DMS153 (cell line): ENCODE measurements around the gene TMEM238L.

Experiments used
- DNase-seq: peaks from one replicate; lab custom pipeline; 2025; lab: John Stamatoyannopoulos, UW

TMEM238L gene

DNA sequence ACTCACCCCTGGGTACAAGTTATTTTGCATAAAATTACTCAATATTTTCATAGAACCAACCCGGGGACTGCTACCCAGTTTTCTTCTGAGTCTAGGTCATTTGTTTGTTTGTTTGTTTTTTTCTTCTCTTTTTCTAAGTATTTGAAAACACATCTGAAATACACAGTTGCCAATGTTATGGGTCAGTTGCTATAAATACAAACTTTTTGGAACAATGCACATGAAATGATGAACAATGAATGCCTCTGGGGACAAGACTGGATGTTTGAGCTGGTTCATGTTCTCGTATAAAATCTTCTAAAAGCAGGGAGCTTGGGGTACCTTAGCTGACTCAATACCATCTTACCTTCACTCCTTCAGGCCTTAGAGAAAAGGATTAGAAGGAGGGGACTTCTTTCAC lies 30.5 kb downstream of the TMEM238L start:
- DNase-seq, result no peak

DNA sequence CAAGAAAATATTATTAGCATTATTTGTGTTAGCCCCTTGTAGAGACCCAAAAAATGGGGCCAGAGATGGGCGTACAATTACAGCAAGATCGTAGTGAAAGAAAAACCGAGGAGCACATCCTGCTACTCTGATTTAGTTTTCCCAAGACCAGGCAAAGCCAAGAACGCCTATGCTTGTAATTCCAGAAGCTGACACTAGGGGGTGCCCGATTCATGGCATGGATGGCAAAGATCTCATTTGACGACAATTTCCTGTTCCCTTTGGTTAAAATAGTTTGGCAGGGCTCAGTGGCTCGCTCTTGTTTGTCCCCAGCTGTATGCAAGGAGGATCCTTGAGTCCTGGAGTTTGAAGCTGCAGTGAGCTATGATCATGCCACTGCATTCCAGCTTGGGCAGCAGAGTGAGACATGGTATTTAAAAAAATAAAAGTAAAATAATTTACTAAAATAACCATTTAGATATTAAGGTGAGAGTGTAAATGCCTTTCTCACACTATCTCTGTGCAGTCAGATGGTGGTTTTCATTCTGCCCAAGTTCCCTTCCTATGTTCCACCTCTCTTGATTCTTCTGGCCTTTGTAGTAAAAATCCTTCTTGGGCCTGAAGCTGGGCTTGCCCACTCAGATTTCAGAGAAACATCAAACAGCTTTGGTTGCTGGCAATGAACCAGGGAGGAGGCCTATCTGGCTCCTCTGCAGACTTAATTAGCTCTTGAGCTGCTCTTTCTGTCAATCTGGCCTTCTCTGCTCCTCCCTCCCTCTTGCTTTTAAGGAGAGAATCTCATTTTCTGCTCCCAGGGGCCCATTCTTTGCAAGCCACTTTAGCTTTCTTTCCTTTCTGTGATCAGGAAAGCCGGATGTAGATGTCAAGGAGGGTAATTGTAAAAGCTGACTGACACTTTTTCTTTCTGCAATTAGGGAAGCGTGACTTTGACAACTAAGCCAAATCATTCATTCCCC lies 31.2 kb downstream of the TMEM238L start:
- no peak for DNase-seq

DNA sequence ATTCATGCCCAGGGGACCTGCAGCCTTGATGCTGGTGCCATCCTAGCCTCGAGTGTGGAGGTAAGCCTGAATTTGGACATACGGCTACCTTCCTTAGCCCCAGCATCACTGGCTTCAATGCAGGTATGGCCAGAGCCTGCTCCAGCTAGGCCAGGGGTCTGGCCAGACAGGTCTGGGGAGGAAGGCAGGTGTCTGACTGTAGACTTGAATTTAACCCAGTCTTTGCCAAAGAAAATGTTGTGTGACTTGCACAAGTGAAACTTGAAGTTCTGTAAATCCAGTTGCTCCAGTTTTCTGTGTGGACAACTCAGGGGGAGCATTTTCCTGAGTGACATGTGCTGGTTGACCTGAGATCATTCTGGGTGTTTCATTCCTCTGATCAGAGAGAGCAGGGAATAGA lies 32.8 kb downstream of the TMEM238L start:
- DNase-seq, result no peak

DNA sequence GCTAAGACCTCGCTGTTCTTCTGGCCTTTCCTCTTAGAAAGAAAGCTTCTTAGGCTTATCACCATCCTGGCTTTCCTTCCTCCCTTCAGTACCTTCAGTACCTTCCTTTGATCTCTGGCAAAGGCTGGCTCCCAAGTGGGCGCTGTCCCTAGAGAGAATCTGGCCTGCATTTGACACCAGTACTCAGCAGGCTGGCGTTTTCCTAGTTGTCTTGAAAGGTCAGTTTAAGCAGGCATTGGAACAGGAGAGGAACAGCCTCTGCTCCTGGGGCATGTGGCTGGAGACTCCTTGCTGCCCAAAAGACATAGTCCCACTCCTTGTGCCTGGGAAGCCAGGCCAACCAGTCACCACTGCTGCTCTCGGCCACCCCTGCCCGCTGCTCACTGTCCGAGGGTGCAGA lies 34.1 kb downstream of the TMEM238L start:
- DNase-seq, result no peak

DNA sequence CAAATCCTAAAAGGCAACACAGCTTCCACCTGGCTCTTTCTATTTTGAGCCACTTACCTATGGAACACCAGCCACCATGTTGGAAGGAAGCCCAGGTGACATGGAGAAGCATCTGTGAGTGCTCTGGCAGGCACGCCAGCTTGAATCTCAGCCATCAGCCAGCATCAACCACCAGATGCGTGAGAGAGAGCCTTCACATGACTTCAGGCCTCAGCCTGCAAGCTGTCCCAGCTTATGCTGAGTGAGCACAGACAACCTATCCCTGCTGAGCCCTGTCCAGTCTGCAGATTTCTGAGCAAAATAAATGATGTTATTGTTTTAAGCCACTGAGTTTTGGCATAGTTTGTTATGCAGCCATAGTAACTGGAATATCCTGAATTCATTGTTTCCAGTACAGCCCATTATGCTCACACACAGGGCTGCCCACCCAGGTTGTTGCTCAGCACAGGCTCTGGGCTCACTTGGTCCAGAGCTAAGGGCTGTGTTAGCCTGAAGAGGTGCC lies 35.1 kb downstream of the TMEM238L start:
- no peak for DNase-seq

DNA sequence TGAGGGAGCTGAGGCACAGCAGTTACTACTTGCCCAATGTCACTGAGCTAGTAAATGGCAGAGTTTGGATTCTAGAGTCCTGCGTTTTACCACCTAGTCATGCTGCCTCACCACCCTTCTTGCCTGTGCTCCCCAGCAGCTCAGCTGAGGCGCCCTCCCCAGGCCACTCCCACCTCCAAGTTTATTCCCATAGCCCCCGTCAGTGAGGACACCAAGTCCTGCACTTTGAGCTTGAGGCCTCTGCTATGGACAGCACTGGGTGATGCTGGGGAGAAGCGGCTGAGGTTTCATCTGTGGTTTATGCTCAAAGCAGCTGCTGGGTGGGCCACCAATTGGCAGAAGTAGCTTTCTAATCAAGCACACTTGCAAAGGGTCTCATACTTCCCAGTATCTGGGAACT lies 36.7 kb downstream of the TMEM238L start:
- no peak for DNase-seq

DNA sequence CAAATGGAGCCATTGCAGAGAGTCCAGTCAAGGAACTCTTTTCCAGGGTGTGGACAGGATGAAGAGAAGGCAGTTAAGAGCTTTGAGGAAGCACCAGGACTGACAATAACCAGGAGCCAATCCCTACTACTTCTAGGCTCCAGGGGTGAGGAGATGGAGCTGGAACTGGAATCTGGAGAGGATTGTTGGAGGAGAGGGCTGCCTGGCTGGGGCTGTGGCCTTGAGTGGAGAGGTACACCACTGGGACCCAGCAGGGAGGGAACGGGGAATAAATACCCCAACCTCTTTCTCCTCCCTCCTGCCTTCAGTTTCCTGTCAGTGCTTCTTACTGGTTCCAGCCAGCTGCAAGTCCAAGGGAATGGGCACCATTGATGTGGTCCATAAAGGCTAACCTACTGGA lies 41.9 kb downstream of the TMEM238L start:
- DNase-seq, result no peak

DNA sequence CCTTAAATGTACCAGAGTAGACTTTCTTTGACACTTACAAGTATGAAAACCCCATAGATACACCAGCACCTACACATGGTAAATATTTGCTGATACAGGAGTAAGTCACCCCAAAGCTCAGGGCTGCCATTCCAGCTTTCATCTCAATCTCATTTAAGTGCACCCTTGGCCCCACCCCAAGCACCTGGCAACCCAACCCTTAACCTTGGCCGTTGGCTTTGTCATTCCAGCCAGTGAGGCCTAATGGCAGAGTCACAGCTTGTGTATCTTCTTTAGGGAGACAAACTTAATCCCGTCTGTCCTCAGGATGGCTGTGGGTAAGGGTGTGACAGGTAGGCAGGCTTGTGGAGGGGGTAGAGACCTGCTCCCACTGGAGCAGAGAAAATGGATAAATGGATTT lies 42.6 kb downstream of the TMEM238L start:
- no peak for DNase-seq

DNA sequence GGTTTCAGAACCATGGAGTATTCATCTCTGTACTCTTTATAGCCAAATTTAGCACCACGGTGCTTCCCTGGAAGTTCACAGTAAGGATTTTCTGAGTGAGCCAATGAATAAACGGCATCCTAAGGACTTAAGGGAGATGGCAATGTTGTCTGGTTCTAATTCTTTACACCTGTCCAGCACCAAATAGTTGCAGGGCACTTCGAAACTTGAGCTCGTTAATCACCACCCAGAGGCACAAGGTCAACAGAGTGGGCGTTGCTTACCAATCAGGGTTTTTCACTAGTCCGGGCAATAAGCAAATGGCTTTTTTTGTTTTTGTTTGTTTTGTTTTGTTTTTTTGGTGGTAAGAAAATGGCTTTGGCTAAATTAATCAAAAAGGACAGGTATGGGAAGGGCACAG lies 45.8 kb downstream of the TMEM238L start:
- no peak for DNase-seq

DNA sequence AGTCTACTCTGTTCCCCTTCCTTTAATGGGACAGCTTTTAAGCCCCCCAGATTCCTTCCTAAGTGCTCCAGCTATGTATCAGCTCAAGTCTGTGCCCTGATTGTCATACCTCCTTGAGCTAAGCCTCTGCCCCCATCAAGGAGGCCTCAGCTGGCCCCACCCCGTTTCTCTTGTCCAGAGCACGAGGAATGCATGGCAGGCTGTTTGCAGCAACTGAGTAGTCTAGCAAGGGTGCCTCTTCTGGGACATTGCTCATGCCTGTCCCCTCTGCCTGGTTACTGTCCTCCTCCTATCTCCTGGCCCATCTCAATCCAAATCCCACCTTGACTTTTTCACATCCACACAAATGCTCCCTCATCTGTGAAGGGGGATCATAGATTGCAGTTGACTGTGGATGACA lies 46.3 kb downstream of the TMEM238L start:
- DNase-seq, result no peak

DNA sequence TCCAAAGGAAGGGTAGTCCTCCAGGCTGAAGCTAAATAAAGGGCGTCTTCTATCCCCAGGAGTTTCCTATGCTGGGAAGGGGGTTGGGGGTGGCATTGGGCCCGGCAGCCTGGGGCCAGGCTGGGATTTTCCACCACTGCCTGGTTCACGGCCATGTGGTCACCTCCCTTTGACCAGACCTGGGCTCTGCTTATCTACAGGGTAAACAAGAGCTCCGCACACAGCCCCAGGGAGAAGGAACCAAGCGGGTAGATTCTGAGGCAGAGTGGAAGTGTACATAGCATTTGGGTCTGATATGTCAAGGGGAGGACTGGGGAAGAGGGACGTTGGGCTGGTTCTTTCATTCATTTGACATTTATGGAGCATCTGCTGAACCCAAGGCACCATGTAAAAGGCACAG lies 46.8 kb downstream of the TMEM238L start:
- no peak for DNase-seq

DNA sequence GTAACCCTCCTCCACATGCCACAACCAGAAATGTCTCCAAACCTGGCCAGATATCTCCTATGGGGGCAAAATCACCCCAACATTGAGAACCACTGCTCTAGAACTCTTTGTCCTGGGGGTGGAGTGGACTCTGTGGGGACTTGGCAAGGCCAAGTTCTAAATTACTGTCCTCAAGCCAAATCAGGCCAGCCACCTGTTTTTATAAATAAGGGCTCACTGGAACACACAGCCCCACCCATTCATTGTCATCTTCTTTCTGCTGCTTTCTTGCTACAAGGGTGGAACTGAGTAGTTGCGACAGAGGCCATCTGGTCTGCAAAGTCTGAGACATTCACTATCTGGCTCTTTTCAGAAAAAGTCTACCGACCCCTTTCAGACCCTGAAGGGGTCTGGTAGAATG lies 47.3 kb downstream of the TMEM238L start:
- DNase-seq, result no peak

DNA sequence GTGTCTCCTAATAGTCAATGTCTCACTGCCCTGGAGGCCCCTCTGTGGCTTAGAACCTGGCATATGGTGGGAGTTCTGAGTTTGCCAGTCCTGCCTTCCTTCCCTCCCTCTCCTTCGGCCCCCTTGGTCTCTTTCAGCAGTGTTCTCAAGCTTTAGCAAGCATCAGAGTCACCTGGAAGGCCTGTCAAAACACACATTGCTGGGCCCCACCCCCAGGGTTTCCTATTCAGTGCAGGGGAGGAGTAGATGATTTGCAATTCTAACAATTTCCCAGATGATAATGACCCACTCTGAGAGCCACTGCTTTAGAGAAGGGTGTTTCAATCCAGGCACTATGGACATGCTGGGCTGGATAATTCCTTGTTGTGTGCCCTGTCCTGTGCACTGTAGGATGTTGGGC lies 47.7 kb downstream of the TMEM238L start:
- DNase-seq, result no peak

DNA sequence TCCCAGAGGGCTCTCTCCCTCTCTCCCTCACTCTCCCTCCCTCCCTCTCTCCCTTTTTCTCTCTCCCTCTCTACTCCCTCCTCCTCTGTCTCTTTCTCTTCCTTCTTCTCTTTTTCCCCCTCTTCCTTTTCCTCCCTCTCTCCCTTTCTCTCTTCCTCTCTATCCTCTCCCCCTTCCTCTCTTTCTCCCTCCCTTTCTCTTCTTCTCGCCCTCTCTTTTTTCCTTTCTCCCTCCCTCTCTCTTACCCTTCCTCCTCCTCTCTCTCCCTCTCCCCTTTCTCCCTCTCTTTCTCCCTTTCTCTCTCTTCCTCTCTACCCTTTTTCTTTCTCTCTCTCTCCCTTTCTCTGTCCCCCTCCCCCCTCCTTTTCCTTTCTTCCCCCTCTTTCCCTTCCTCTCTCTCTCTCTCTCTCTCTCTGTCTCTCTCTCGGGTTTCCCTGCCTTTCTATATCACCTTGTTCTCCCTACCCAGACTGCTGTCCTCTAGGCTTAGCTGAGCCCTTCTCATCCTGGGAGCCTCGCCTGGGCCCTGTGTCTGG lies 48.2 kb downstream of the TMEM238L start:
- no peak for DNase-seq

DNA sequence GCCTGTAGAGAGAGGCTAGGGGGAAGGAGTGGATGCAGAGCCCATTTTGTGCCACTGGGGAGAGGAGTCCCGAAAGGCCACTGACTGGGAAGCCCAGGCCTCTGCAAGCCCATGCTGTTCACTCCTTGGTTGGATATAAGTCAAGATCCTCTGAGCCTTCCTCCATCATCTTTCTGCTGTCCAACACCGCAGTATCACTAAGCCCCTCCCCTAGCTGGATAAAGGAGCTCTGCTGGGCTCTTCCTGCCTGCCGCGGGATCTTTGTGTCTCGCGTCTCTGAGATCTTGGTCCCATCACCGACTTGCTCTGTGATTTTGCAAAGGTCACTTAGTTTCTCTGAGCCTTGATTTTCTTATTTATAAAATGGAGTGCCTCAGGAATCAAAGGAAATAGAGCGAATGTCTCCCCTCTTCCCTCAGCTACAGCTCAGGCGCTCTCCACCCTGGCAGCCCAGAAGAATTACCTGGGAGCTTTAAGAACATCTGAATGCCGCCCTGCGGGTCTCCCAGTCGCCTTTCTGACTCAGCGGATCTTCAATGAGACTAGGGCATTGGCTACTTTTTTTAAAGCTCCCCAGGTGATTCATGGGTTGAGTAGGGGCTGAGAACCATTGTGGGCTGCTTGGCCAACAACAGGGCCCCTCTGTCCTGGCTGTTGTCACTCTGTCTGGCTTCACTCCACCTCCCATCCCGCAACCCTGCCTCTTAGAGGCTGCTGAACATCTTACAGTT lies 48.9 kb downstream of the TMEM238L start:
- DNase-seq, result no peak

DNA sequence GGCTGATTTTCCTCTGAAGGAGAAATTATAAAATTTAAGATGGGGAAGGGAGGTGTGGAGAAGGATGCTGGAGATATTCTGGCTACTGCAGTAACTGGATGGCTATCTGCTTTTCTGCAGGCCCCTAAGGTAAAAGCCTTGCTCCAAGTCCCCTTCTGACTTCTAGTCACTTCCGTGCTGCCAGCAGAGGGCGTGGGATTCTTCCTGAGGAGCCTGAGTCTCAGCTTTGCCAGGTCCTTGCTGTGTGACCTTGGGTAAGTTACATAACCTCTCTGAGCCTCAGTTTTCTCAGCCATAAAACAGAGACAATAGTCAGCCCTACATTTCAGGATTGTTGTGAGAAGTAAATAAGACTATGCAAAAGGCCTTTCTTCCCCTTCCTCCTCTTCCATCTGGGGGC lies 49.8 kb downstream of the TMEM238L start:
- DNase-seq, result no peak

DNA sequence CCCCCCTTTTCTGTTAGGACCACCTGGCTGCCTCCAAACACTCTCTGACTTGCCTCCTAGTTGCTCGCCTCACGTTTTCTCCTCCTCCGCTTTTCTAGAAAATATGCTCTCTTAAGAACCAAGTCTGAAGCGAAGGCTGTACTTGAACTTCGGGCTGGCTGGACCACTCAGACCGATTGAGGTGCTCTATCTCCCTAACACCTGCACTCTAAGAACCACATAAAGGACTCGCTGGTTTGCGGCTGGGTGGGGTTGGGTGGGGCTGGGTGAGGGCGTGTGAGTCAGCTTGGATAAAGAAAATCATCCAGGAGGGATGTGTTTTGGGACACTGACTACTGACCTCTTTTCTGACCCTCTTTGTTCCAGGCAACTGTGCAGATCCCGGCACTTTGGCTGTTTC lies 51.2 kb downstream of the TMEM238L start:
- DNase-seq, result no peak

DNA sequence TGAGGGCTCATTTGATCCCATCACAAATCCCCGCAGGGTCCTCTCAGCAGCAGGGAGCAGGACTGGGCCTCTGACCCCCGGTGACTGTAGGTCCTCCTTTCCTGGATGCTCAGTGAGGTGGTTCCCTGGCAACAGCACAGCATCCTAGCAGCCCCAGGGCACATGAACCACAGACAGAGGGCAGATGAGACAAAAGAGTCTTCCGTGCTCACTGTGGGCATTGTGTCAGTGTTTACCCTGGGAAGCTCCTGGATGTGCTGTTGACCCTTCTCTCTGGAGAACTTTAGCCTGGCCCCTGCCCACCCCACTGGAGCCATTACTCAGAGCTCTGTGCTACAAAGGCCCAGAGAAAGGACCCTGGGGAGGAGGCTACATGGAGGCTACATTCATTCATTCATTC lies 52.3 kb downstream of the TMEM238L start:
- no peak for DNase-seq

DNA sequence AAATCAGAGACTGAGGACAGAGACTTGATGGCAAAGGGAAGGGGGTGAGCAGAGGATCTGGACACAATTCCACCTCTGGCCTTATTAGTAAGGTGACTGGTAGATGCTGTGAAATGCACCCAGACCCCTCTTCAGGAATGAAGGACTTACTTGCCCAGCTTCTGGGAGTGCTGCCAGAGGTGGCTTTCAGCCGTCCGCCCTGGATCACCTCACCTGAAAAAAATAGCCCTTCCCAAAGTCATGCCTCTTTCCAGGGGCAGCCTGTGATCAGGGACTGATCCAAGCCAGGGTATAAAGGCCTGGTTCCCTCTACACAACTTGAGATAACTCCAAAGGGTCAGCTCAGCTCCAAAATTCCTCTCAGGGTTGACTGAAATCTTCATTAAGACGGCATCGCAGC lies 53.7 kb downstream of the TMEM238L start:
- no peak for DNase-seq

DNA sequence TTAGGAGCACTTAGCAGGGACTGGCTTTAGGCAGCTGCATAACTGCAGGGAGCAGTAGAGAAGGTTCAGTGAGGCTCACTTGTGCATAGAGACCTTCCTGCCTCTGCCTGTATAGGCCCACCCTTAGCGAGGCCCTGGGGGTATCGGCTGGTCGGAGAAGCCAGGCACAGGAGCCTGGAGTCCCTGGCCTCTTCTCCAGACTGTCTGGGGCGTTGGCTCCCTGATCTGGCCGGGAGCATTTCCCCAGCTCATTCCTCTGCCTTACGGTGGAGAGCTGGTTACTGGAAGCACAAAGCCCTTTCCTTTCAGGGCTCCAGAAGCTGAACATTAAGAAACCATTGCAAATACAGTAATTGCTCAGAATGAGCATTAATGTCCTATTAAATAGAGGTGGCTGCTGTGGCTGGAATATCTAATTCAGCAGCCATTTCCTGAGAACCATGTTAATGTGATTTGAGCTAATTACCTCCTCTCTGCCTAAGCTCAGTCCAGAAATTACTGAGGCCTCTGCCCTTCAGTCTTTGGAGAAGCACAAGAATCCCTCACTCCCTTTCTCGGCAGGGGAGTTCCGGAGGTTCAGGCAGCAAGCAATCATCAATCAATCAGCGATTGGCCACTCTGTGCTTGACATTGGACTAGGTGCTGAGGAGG lies 55.2 kb downstream of the TMEM238L start:
- DNase-seq, result no peak

DNA sequence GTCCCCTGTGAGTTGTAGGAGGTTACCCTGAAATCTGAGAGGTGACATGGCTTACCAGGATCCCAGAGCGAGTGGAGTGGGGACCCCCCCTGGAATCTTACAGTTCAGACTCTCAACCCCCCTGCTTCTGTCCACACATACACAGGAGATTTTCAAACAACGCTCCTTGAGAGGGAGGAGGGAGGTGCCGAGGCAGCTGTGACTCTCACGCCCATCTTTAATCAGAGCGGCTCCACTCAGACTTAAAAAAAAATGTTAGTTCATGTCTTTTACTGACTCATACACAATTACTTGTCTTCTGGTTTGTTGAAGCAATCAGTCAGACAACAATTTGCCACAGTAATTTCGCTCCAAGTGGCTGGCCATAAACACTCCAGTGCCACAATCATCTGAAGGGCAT lies 58.7 kb downstream of the TMEM238L start:
- no peak for DNase-seq
